NCI-H69 (cell line): Measurements from ENCODE around the gene FGL2.
"Not testable (repeated sequence)": the region's sequence is repeated elsewhere in the genome, so short reads cannot be mapped to it uniquely, and the experiment has no call there.

Experiments
- DNase-seq: peaks from one replicate; lab custom pipeline; 2025; lab: John Stamatoyannopoulos, UW

FGL2 gene

GRCh38 chr7:77209479-77210139 lies 10.0 kb upstream of the FGL2 start:
- no peak for DNase-seq

- DNase-seq = no peak
Measured at GRCh38 chr7:77208416-77208815, 8.8 kb upstream of the FGL2 start.

GRCh38 chr7:77205706-77206105 lies 6.1 kb upstream of the FGL2 start:
- DNase-seq = no peak

- DNase-seq = no peak
Measured at GRCh38 chr7:77202481-77202976, 2.9 kb upstream of the FGL2 start.

GRCh38 chr7:77200542-77200941 lies 923 bp upstream of the FGL2 start:
- DNase-seq = no peak

- no peak for DNase-seq
Measured at GRCh38 chr7:77197141-77197540, 2.5 kb downstream of the FGL2 start.

- no peak for DNase-seq
Measured at GRCh38 chr7:77188731-77189437, 10.7 kb downstream of the FGL2 start.

- no peak for DNase-seq
Measured at GRCh38 chr7:77185866-77186265, 13.8 kb downstream of the FGL2 start.

- no peak for DNase-seq
Measured at GRCh38 chr7:77184990-77185389, 14.6 kb downstream of the FGL2 start.

- DNase-seq = no peak
Measured at GRCh38 chr7:77184463-77184862, 15.2 kb downstream of the FGL2 start.

GRCh38 chr7:77182261-77182660 lies 17.4 kb downstream of the FGL2 start:
- DNase-seq = no peak

GRCh38 chr7:77181734-77182133 lies 17.9 kb downstream of the FGL2 start:
- DNase-seq = no peak

- no peak for DNase-seq
Measured at GRCh38 chr7:77181015-77181595, 18.5 kb downstream of the FGL2 start.

- not testable (repeated sequence) for DNase-seq
Measured at GRCh38 chr7:77178024-77178423, 21.6 kb downstream of the FGL2 start.

- DNase-seq = not testable (repeated sequence)
Measured at GRCh38 chr7:77177321-77177904, 22.2 kb downstream of the FGL2 start.

- DNase-seq = not testable (repeated sequence)
Measured at GRCh38 chr7:77175274-77175800, 24.3 kb downstream of the FGL2 start.

GRCh38 chr7:77174418-77174817 lies 25.2 kb downstream of the FGL2 start:
- not testable (repeated sequence) for DNase-seq

GRCh38 chr7:77172437-77173172 lies 27.0 kb downstream of the FGL2 start:
- DNase-seq = not testable (repeated sequence)

GRCh38 chr7:77171073-77171472 lies 28.5 kb downstream of the FGL2 start:
- not testable (repeated sequence) for DNase-seq

GRCh38 chr7:77157446-77157845 lies 42.2 kb downstream of the FGL2 start:
- DNase-seq = no peak

- DNase-seq = not testable (repeated sequence)
Measured at GRCh38 chr7:77157034-77157433, 42.6 kb downstream of the FGL2 start.
